HG03442 (cell line): ENCODE results near the gene FAM78B.
A peak's percentile ranks its signal among the peaks of the same experiment; 100 is the strongest.

Experiments used
- ATAC-seq: cut with Tn5 transposase; IDR thresholded peaks from one replicate; pipeline ENCODE4 v1.9.1; 2021; ENCODE audit warnings: mild to moderate bottlenecking, moderate library complexity; ENCODE audit not compliant: unreplicated experiment

FAM78B gene, protein sequence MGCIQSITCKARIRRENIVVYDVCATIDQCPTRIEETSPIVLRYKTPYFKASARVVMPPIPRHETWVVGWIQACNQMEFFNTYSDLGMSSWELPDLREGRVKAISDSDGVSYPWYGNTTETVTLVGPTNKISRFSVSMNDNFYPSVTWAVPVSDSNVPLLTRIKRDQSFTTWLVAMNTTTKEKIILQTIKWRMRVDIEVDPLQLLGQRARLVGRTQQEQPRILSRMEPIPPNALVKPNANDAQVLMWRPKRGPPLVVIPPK

GRCh38 chr1:166166698-166167571 is at the start of gene FAM78B:
Gene FAM78B, minus strand, starts transcription at chr1:166167001. Its CDS starts 753 bp downstream, at chr1:166166248.
- peak; percentile 33 for ATAC-seq

DNA sequence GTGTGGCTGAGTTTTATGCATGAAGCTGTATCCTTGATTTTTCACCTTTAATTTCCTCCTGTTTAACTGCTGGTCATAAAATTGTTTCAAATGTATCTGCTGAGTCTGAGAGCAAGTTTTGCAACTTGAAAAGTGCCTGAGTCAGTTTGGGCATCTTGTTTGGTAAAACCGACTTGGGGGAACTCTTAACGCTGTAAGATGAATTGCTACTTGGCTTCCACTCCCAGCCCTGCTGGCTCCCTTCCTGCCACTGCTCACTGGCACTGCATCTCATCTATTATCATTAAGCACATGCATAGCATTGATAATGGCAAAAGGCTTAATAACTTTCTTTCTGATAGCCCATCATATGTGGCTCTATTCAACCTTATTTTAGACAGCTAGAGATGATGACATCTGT is 35.7 kb upstream of the FAM78B start:
- no peak for ATAC-seq

DNA sequence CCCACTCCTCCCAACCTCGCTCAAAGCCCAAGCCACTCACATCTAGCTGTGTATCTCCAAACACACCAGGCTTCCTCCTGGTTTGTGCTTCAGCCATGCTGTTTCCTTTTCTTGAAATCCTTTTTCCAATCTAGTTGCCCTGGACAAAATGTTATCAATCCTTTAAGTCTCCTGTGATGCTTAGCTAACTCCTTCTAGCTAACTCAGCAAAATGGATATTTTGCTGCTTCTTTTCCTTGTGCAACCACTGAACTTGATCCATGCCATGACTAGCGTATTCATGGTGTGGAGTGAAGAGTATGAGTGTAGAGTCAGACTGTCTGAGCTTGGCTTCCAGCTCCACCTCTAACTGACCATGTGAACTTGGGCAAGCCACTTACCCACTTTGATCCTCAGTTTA is 33.9 kb upstream of the FAM78B start:
- ATAC-seq = no peak

- ATAC-seq = no peak
Observed at GRCh38 chr1:166197597-166197996, 30.8 kb upstream of the FAM78B start.

DNA sequence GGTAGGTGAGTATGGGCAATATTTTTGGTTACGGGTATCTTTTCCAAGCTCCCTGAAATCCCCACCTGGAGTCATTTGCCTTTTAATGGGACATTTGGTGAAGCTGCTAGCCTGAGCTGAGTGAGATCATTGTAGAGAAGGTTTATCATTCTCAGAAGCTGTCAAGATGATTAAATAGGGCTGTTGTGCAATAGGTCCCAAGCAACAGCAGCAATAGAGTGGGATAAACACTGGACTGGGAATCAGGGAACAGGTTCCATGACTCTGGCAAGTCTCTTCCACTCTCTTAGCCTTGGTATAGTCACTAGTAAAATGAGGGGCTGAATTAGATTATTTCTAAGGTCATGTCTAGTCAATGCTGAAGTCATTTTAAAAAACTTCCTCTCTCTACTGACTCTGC is 30.3 kb upstream of the FAM78B start:
- no peak for ATAC-seq

GRCh38 chr1:166193057-166193698 is 26.4 kb upstream of the FAM78B start:
- ATAC-seq = no peak

DNA sequence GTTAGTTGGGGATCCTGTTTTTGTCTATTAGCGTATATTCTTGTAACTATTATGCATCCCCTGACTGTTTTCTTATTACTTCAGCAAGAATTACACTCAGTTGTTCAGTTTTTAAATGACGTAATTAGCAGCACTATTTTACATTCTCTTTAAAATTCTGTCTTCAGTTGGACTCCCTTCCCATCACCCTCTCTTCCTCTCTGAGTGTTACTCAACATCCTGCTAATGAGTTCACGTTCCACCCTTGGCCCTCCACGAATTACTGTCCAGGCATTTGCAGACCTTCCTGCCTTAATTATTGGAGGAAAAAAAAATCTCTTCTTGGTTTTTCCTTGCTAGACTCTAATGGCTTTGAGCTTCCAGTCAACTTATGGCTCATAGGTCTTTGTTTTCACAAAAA is 23.6 kb upstream of the FAM78B start:
- no peak for ATAC-seq

DNA sequence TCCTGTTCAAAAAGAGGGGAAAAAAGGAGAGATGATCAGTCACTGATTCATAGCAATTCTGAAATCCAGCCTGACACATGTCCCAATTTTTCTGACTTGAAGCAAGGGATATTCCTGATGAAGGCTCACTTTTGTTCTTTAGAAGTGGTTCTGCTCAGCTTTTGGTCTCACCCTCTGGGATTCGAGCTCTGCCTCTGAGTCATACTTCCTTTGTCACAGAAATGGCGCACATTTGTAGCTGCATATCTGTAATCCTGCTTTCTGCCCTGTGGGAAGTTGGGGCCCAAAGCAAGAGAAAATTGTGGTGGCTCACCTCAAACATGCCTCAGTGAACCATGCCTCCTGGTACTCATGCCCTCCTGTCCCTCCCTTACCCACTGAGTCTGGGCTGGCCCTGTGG is 22.3 kb upstream of the FAM78B start:
- ATAC-seq = no peak

GRCh38 chr1:166185526-166185925 is 18.7 kb upstream of the FAM78B start:
- no peak for ATAC-seq

DNA sequence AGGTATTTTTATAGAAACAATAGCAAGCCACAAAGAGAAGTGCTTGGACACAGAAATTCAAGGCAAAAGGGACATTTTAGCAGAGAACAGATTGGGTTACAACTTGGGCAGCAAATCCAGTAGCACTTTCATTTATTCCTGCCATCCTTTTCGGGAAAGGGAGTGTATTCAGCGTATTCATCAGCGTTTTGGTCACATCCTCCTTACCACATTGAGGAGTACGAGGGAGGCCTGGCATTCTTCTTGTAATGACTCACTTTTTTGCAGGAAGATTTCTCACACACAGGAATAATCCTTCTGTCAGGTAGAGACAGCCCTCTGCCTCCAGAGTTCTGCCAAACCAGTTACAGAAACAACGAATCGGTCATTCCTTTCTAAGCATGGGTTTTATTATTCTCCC is 18.1 kb upstream of the FAM78B start:
- ATAC-seq = no peak

DNA sequence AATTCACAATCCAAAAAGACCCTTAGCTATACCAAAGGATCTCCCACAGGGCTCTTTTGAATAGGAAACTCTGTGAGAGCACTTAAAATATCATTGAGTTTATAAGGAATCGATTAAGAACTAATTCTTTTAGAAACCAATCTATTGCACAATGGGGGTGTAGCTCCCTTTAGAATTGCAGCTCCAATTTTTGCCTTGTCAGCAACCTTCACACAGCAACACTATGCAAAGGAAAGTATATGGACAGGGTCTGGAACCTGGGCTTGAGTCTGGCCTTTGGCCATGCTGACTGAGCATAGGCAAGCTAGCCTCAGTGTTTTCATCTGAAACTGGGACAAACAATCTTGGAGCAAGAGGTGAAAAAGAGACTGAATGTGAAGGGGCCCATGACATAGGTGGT is 17.2 kb upstream of the FAM78B start:
- no peak for ATAC-seq

DNA sequence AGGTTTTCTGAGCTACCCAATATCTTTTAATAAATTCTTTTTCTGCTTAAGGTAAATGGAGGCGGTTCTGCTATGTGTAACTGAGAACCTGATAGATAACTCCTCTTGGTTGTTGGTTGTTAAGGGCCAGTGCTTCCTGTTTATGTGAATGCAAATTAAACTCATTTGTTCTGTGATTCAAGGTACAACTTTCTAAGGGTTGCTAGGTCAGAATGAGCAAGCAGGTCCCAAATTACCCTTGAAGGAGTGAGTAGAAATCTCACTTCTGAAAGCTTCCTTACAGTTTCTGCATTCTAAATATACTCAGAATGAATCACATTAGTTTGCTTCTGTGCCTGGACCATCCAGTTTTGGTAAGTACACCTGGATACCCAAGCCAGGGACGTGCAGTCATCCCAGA is 15.5 kb upstream of the FAM78B start:
- ATAC-seq = peak; percentile 63

GRCh38 chr1:166176416-166176815 is 9.6 kb upstream of the FAM78B start:
- no peak for ATAC-seq

DNA sequence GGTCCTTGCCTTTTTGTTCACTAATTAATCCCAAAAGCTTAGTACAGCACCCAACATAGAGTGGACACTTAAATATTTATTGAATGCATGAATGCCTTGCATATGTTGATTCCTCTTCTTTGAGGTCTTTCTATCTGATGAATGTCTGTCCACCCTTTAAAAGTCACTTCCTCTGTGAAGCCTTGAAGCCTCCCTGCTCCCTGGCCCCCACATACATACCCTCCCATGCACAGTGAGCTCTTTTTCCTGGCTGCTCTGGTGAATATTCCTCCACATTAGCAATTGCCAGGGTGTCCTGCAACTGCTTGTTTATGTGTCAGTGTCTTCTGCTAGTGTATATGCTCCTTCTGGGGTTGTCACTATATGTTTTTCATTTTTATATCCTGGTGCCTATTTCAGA is 8.2 kb upstream of the FAM78B start:
- ATAC-seq = no peak

- ATAC-seq = no peak
Observed at GRCh38 chr1:166174108-166174507, 7.3 kb upstream of the FAM78B start.

GRCh38 chr1:166172106-166172505 is 5.3 kb upstream of the FAM78B start:
- ATAC-seq = peak; percentile 16

DNA sequence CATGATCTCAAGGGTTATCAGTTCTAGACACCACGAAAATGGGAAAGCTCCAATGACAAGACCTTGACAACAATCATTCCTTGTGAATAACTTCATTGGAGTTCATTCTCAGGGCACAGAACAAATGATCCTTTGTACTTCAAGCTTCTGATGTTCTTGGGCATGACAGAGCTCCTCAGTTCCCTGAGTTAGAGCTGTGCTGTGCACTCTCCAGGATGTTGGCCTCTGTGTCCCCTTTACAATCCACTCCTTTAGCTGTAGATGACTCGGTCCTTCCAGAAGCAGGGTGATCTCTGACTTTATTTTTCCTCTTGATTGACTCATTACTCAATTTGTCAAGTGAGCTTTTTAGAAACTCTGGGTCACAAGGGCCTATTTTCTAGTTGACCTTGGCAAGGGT is 3.9 kb upstream of the FAM78B start:
- ATAC-seq = no peak

GRCh38 chr1:166170075-166170474 is 3.3 kb upstream of the FAM78B start:
- ATAC-seq = peak; percentile 59

DNA sequence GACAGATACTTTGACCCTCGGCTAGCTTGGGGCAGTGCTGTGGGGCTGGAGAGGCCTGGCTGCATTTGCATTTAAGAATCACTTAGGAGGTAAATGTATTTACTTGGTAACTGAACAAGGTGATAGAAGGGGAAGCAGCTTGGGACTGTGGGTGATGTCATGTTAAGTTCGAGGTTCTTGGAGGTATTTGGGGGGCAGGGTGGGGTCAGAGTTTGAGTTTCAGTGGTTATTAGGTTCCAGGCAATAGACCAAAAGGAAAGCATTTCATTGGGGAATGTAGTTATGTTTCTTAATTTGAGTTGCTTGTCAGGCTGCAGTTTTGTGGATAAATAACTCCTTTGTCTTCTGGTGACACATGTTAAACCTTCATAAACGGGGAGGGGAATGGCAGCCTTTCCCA is 2.4 kb upstream of the FAM78B start:
- no peak for ATAC-seq

- no peak for ATAC-seq
Observed at GRCh38 chr1:166167572-166167925, 748 bp upstream of the FAM78B start.

GRCh38 chr1:166166329-166166697 is 488 bp downstream of the FAM78B start:
- ATAC-seq = peak; percentile 1
